Thyroid gland (tissue), 4 donors: ENCODE data around the gene NCOA3.

ENCODE experiments used
- POLR2A ChIP-seq, 2 donors: fragments of 450-650 bp; IDR thresholded peaks; one replicate each; pipeline ENCODE4 v1.6.1; 2017; ENCODE audit warnings: antibody characterized with exemption in 2 of 2, mild to moderate bottlenecking in 2 of 2, moderate library complexity in 1 of 2
- TF ChIP-seq, protein P1 (sequence below), 6 experiments: fragments of 200-600 bp in 3 of 6; fragments of 450-650 bp in 3 of 6; sonication (generic) in 3 of 6; IDR thresholded peaks; one replicate each; pipeline ENCODE4 v1.5.1; 2016 to 2019; ENCODE audit warnings: antibody characterized with exemption in 6 of 6, mild to moderate bottlenecking in 2 of 6, inconsistent platforms in 1 of 6, moderate library complexity in 1 of 6

DNA sequence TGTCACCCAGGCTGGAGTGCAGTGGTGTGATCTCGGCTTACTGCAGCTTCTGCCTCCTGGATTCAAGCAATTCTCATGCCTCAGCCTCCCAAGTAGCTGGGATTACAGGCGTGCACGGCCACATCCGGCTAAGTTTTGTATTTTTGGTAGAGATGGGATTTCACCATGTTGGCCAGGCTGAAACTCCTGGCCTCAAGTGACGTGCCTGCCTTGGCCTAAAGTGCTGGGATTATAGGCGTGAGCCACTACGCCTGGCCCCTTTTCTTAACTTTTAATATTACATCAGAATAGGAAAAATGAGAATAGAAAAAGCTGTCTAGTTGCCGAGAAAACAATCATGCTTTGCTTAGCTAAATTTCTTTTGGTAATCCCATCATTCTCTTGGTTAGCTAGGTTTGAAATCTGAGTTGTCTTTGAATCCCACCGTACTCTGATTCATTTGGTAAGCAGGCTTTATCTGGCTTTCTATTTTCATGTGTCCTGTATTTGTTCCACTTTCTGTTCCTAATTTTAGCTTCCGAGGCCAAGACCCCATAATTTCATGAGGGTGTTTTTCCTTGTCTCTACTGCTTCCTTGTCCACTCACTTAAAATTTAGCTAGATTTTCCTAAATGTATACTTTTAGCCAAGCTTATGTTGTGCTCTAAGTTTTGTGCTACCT is 83.5 kb downstream of the NCOA3 start:
- TF ChIP-seq, protein P1, sequence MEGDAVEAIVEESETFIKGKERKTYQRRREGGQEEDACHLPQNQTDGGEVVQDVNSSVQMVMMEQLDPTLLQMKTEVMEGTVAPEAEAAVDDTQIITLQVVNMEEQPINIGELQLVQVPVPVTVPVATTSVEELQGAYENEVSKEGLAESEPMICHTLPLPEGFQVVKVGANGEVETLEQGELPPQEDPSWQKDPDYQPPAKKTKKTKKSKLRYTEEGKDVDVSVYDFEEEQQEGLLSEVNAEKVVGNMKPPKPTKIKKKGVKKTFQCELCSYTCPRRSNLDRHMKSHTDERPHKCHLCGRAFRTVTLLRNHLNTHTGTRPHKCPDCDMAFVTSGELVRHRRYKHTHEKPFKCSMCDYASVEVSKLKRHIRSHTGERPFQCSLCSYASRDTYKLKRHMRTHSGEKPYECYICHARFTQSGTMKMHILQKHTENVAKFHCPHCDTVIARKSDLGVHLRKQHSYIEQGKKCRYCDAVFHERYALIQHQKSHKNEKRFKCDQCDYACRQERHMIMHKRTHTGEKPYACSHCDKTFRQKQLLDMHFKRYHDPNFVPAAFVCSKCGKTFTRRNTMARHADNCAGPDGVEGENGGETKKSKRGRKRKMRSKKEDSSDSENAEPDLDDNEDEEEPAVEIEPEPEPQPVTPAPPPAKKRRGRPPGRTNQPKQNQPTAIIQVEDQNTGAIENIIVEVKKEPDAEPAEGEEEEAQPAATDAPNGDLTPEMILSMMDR (IDR thresholded peaks at IDR 0.05): no peak
- no peak for TF ChIP-seq POLR2A (IDR thresholded peaks at IDR 0.05)
